M059J (cell line): ENCODE results near the gene GRIK4. TPM values are rescaled to one million over a fixed set of nuclear protein-coding genes. Genes with fewer than 3 reads are reported as not detected.

Source experiments
- DNase-seq: peaks from one replicate; pipeline ENCODE4 v3.0.0-alpha.2; 2012; ENCODE audit warnings: low read depth
- total RNA-seq: library from RNA; depleted of rRNA; stranded (reverse); fragments of >200 nt; shearing (Covaris generic); gene quantifications from 2 replicates; pipeline ENCODE4 v1.2.3, GENCODE V29; 2014

The GRIK4 gene
- total RNA-seq, 1 experiment from 2014 or later, result 0.07 TPM

- DNase-seq, result peak; percentile 12
Observed at GRCh38 chr11:120908461-120909181, 397.1 kb downstream of the GRIK4 start.

- no peak for DNase-seq
Observed at GRCh38 chr11:120909676-120910416, 398.3 kb downstream of the GRIK4 start.

GRCh38 chr11:120911943-120912342 is 400.4 kb downstream of the GRIK4 start:
- no peak for DNase-seq

GRCh38 chr11:120912504-120912903 is 401.0 kb downstream of the GRIK4 start:
- DNase-seq, result peak; percentile 46

- no peak for DNase-seq
Observed at GRCh38 chr11:120912915-120913314, 401.4 kb downstream of the GRIK4 start.

GRCh38 chr11:120914021-120914420 is 402.5 kb downstream of the GRIK4 start:
- no peak for DNase-seq

- DNase-seq, result no peak
Observed at GRCh38 chr11:120914601-120915000, 403.1 kb downstream of the GRIK4 start.

- no peak for DNase-seq
Observed at GRCh38 chr11:120917559-120918239, 406.2 kb downstream of the GRIK4 start.

GRCh38 chr11:120918257-120918656 is 406.7 kb downstream of the GRIK4 start:
- DNase-seq, result no peak

GRCh38 chr11:120919045-120919444 is 407.5 kb downstream of the GRIK4 start:
- no peak for DNase-seq

GRCh38 chr11:120919566-120919965 is 408.0 kb downstream of the GRIK4 start:
- no peak for DNase-seq

- no peak for DNase-seq
Observed at GRCh38 chr11:120923866-120924508, 412.4 kb downstream of the GRIK4 start.

- no peak for DNase-seq
Observed at GRCh38 chr11:120925944-120926343, 414.4 kb downstream of the GRIK4 start.

- DNase-seq, result no peak
Observed at GRCh38 chr11:120928627-120929026, 417.1 kb downstream of the GRIK4 start.

GRCh38 chr11:120929090-120929489 is 417.5 kb downstream of the GRIK4 start:
- DNase-seq, result no peak

- peak; percentile 47 for DNase-seq
Observed at GRCh38 chr11:120929664-120930154, 418.2 kb downstream of the GRIK4 start.

GRCh38 chr11:120931057-120931779 is 419.7 kb downstream of the GRIK4 start:
- DNase-seq, result no peak

- no peak for DNase-seq
Observed at GRCh38 chr11:120932305-120932915, 420.9 kb downstream of the GRIK4 start.

- DNase-seq, result no peak
Observed at GRCh38 chr11:120936356-120936755, 424.8 kb downstream of the GRIK4 start.

- no peak for DNase-seq
Observed at GRCh38 chr11:120937501-120937900, 426.0 kb downstream of the GRIK4 start.

- DNase-seq, result no peak
Observed at GRCh38 chr11:120938260-120938659, 426.7 kb downstream of the GRIK4 start.
